ENCODE data around the gene CLDN7.
A peak's percentile ranks its signal among the peaks of the same experiment; 100 is the strongest.

The CLDN7 gene

DNA sequence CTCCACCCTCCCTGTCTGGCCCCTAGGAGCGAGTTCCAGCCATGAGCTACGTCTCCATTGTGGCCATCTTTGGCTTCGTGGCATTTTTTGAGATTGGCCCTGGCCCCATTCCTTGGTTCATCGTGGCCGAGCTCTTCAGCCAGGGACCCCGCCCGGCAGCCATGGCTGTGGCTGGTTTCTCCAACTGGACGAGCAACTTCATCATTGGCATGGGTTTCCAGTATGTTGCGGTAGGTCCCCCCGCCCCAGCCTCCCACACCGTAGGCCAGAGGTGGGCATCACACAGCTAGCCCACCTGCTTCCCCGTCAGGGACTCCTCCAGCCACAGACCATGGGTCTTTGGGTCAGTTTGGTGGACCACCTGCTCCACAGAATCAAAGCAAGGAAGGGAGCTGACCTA, 23.4 kb upstream of the CLDN7 start:
- Histone ChIP-seq H3K4me3 (ENCODE audit: low read length) (no peak overlapping the region), H3K9me3 (ENCODE audit: control insufficient read depth, insufficient read depth, low read length) (no peaks in the 10 kb centered on the region), H3K4me1 (ENCODE audit: control insufficient read depth, insufficient read depth, low read length) (peaks cover 1% of the 10 kb centered on the region; the same call in 1 of the 2 replicates), H3K27me3 (ENCODE audit: control insufficient read depth, insufficient read depth, low read length) (no peaks in the 10 kb centered on the region), H3K36me3 (ENCODE audit: control insufficient read depth, insufficient read depth, low read length) (peaks cover 10% of the 10 kb centered on the region; the same call in 1 of the 2 replicates), H3K27ac (ENCODE audit: low read length) (no peak overlapping the region)
- WGBS (ENCODE audit: insufficient coverage, insufficient read length), result no CpG with 5 or more reads among the region's 12 CpGs
- no peak for DNase-seq (ENCODE audit: low read depth, low spot score)

DNA sequence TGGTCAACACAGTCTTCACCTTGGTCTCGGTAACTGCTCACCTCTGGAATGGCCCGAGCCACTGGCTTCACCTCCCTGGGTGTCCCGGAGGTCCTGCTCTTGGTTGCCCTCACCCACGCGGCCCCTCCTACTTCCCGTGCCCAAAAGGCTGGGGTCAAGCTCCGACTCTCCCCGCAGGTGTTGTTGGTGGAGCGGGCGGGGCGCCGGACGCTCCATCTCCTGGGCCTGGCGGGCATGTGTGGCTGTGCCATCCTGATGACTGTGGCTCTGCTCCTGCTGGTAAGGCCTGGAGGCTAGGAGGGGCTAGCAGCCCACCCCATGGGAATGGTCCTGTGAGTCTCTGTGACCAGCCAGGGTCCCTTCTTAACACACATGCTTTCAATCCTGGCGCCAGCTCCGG, 22.6 kb upstream of the CLDN7 start:
- WGBS (ENCODE audit: insufficient coverage, insufficient read length), result no CpG with 5 or more reads among the region's 16 CpGs
- DNase-seq (ENCODE audit: low read depth, low spot score), result no peak
- Histone ChIP-seq H3K36me3 (ENCODE audit: control insufficient read depth, insufficient read depth, low read length) (peaks cover 10% of the 10 kb centered on the region; the same call in 1 of the 2 replicates), H3K4me3 (ENCODE audit: low read length) (no peak overlapping the region), H3K9me3 (ENCODE audit: control insufficient read depth, insufficient read depth, low read length) (no peaks in the 10 kb centered on the region), H3K4me1 (ENCODE audit: control insufficient read depth, insufficient read depth, low read length) (peaks cover 3% of the 10 kb centered on the region), H3K27me3 (ENCODE audit: control insufficient read depth, insufficient read depth, low read length) (no peaks in the 10 kb centered on the region), H3K27ac (ENCODE audit: low read length) (no peak overlapping the region)

GRCh38 chr17:7283471-7284216, 21.4 kb upstream of the CLDN7 start:
- H3K4me3 ChIP-seq (ENCODE audit: low read length), result no peak overlapping the region
- no peaks in the 10 kb centered on the region for H3K9me3 ChIP-seq (ENCODE audit: control insufficient read depth, insufficient read depth, low read length)
- no peaks in the 10 kb centered on the region for H3K27me3 ChIP-seq (ENCODE audit: control insufficient read depth, insufficient read depth, low read length)
- no CpG with 5 or more reads among the region's 18 CpGs for WGBS (ENCODE audit: insufficient coverage, insufficient read length)
- H3K27ac ChIP-seq (ENCODE audit: low read length), result no peak overlapping the region
- no peak for DNase-seq (ENCODE audit: low read depth, low spot score)
- H3K4me1 ChIP-seq (ENCODE audit: control insufficient read depth, insufficient read depth, low read length), result peaks cover 2% of the 10 kb centered on the region
- peaks cover 10% of the 10 kb centered on the region; the same call in 1 of the 2 replicates for H3K36me3 ChIP-seq (ENCODE audit: control insufficient read depth, insufficient read depth, low read length)

DNA sequence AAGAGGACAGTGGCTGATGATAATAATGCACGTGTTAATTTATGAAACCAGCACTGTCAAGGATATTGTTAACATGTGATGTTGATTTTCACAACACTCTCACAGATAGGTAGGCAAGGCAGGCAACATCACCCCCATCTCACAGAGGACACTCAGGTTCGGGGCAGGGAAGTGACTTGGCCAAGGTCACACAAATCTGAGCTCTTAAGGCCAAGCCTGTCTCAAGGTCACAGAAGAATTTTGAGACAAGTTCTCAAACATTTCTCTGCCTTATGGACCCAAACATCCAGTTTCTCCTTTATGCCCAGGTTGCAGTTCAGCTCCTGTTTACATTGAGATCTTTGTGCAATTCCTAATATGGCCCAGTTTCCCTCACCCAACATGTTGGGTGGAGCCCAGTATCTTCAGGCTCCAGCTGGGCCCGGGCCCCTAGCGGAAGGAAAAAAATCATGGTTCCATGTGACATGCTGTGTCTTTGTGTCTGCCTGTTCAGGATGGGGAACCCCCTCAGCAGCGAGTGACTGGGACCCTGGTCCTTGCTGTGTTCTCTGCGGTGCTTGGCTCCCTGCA, 20.6 kb upstream of the CLDN7 start:
- Histone ChIP-seq H3K4me1 (ENCODE audit: control insufficient read depth, insufficient read depth, low read length) (peaks cover 2% of the 10 kb centered on the region), H3K4me3 (ENCODE audit: low read length) (no peak overlapping the region; the same call in 1 of the 2 replicates), H3K36me3 (ENCODE audit: control insufficient read depth, insufficient read depth, low read length) (peaks cover 10% of the 10 kb centered on the region; the same call in 1 of the 2 replicates), H3K9me3 (ENCODE audit: control insufficient read depth, insufficient read depth, low read length) (no peaks in the 10 kb centered on the region), H3K27me3 (ENCODE audit: control insufficient read depth, insufficient read depth, low read length) (no peaks in the 10 kb centered on the region), H3K27ac (ENCODE audit: low read length) (no peak overlapping the region)
- WGBS (ENCODE audit: insufficient coverage, insufficient read length), result no CpG with 5 or more reads among the region's 6 CpGs
- DNase-seq (ENCODE audit: low read depth, low spot score), result no peak

DNA sequence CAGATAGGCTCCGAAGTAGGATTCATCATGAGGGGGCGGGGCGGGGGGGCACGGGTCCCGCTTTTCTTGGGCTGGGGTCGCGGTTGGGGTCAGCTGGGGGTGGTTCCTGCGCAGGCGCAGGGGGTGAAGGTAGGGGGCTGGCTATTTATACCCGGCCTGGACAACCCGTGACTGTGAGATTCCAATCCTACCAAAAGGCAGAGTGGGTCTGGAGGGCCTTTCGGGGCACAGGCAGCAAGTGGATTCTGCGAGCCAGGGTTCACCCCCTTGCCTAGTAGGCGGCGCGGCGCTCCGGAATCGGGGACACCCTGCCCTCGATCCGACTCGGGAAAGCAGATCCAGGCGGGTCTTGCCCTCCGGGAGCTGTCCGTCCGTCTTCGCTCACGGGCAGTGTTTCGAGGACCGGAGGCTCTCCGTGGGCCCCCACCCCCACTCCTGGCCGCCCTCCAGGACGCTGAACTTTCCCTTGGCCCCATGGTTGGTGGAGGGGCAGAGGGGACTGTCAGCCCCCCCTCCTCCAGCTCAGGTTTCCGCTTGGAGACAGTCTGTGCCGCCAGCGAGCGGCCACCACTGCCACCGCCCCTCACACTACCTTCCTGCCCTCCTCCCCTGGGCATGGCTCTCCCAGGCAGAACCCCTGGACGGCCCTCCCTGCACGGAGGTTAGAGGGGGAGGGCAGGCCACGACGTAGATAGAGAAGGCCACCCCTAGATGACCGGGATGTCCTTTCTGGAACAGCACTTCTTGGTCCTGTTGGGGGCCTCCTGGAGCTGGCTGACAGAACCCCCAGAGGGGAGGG, 19.9 kb upstream of the CLDN7 start:
- Histone ChIP-seq H3K4me1 (ENCODE audit: control insufficient read depth, insufficient read depth, low read length) (peaks cover 2% of the 10 kb centered on the region), H3K9me3 (ENCODE audit: control insufficient read depth, insufficient read depth, low read length) (no peaks in the 10 kb centered on the region), H3K36me3 (ENCODE audit: control insufficient read depth, insufficient read depth, low read length) (peaks cover 10% of the 10 kb centered on the region; the same call in 1 of the 2 replicates), H3K27me3 (ENCODE audit: control insufficient read depth, insufficient read depth, low read length) (no peaks in the 10 kb centered on the region), H3K27ac (ENCODE audit: low read length) (no peak overlapping the region), H3K4me3 (ENCODE audit: low read length) (peak overlapping the region; percentile 65; the same call in 1 of the 2 replicates)
- no peak for DNase-seq (ENCODE audit: low read depth, low spot score)
- WGBS (ENCODE audit: insufficient coverage, insufficient read length), result no CpG with 5 or more reads among the region's 43 CpGs

- no peak for DNase-seq (ENCODE audit: low read depth, low spot score)
- Histone ChIP-seq H3K4me3 (ENCODE audit: low read length) (peak within 1 kb of the TSS; percentile 65; the same call in 1 of the 2 replicates), H3K27me3 (ENCODE audit: control insufficient read depth, insufficient read depth, low read length) (no peaks in the 10 kb centered on the region), H3K36me3 (ENCODE audit: control insufficient read depth, insufficient read depth, low read length) (peaks cover 10% of the 10 kb centered on the region; the same call in 1 of the 2 replicates), H3K9me3 (ENCODE audit: control insufficient read depth, insufficient read depth, low read length) (no peaks in the 10 kb centered on the region), H3K27ac (ENCODE audit: low read length) (no peak within 1 kb of the TSS), H3K4me1 (ENCODE audit: control insufficient read depth, insufficient read depth, low read length) (peaks cover 2% of the 10 kb centered on the region)
- WGBS (ENCODE audit: insufficient coverage, insufficient read length), result no CpG with 5 or more reads among the region's 71 CpGs
These were observed 19.0 kb upstream of the CLDN7 start, which contains the start of gene SLC2A4 for GRCh38 chr17:7281074-7281952. Gene SLC2A4, plus strand, starts transcription at chr17:7281718. Its CDS starts 217 bp downstream, at chr17:7281935.

GRCh38 chr17:7280519-7281073, 18.3 kb upstream of the CLDN7 start:
- no CpG with 5 or more reads among the region's 29 CpGs for WGBS (ENCODE audit: insufficient coverage, insufficient read length)
- Histone ChIP-seq H3K27ac (ENCODE audit: low read length) (no peak overlapping the region), H3K27me3 (ENCODE audit: control insufficient read depth, insufficient read depth, low read length) (no peaks in the 10 kb centered on the region), H3K36me3 (ENCODE audit: control insufficient read depth, insufficient read depth, low read length) (peaks cover 10% of the 10 kb centered on the region; the same call in 1 of the 2 replicates), H3K4me1 (ENCODE audit: control insufficient read depth, insufficient read depth, low read length) (peaks cover 2% of the 10 kb centered on the region), H3K9me3 (ENCODE audit: control insufficient read depth, insufficient read depth, low read length) (no peaks in the 10 kb centered on the region), H3K4me3 (ENCODE audit: low read length) (peak overlapping the region; percentile 28; the same call in 1 of the 2 replicates)
- DNase-seq (ENCODE audit: low read depth, low spot score), result no peak

GRCh38 chr17:7279448-7279847, 17.2 kb upstream of the CLDN7 start:
- peaks cover 4% of the 10 kb centered on the region; the same call in 1 of the 2 replicates for H3K36me3 ChIP-seq (ENCODE audit: control insufficient read depth, insufficient read depth, low read length)
- H3K9me3 ChIP-seq (ENCODE audit: control insufficient read depth, insufficient read depth, low read length), result no peaks in the 10 kb centered on the region
- DNase-seq (ENCODE audit: low read depth, low spot score), result no peak
- H3K27ac ChIP-seq (ENCODE audit: low read length), result no peak overlapping the region
- WGBS (ENCODE audit: insufficient coverage, insufficient read length), result no CpG with 5 or more reads among the region's 8 CpGs
- no peaks in the 10 kb centered on the region for H3K27me3 ChIP-seq (ENCODE audit: control insufficient read depth, insufficient read depth, low read length)
- H3K4me1 ChIP-seq (ENCODE audit: control insufficient read depth, insufficient read depth, low read length), result peaks cover 2% of the 10 kb centered on the region
- H3K4me3 ChIP-seq (ENCODE audit: low read length), result no peak overlapping the region

DNA sequence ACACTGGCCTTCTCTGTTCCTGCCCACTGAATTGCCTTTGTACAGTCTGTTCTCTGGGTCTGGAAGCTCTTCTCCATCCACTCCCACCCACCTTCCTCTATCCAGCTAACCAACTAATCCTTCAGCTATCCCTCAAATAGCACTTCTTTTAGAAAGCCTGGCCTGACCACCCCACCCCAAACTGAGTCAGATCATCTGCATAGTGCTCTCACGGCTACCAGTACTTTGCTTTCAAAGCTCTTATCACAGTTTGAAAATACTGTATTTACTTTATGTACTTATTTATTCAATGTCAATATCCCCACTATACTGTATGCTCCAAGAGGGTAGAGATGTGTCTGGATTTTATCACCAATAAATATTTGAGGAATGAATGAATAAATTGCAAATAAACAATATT, 4.5 kb upstream of the CLDN7 start:
- Histone ChIP-seq H3K4me1 (ENCODE audit: control insufficient read depth, insufficient read depth, low read length) (peaks cover 2% of the 10 kb centered on the region; the same call in 1 of the 2 replicates), H3K4me3 (ENCODE audit: low read length) (no peak overlapping the region), H3K27ac (ENCODE audit: low read length) (no peak overlapping the region), H3K27me3 (ENCODE audit: control insufficient read depth, insufficient read depth, low read length) (no peaks in the 10 kb centered on the region), H3K9me3 (ENCODE audit: control insufficient read depth, insufficient read depth, low read length) (no peaks in the 10 kb centered on the region), H3K36me3 (ENCODE audit: control insufficient read depth, insufficient read depth, low read length) (no peaks in the 10 kb centered on the region)
- WGBS (ENCODE audit: insufficient coverage, insufficient read length), result no CpG with 5 or more reads among the region's 1 CpG
- no peak for DNase-seq (ENCODE audit: low read depth, low spot score)
